HG02571 (cell line): Measurements from ENCODE around the gene PHRF1.

Experiments
- ATAC-seq: cut with Tn5 transposase; IDR thresholded peaks from one replicate; pipeline ENCODE4 v1.9.1; 2021; ENCODE audit warnings: mild to moderate bottlenecking, moderate library complexity; ENCODE audit not compliant: unreplicated experiment

PHRF1 gene

GRCh38 chr11:614021-614622 is 37.9 kb downstream of the PHRF1 start:
- ATAC-seq: no peak

GRCh38 chr11:614623-615503 is 38.6 kb downstream of the PHRF1 start:
- ATAC-seq: peak; percentile 3

GRCh38 chr11:615504-616319 is 39.4 kb downstream of the PHRF1 start, which contains the start of gene IRF7:
Gene IRF7, minus strand, starts transcription at chr11:615950. Its CDS starts 586 bp downstream, at chr11:615364.
- ATAC-seq: peak; percentile 68

GRCh38 chr11:616320-617198 is 40.3 kb downstream of the PHRF1 start:
- no peak for ATAC-seq

- ATAC-seq: no peak
Observed at GRCh38 chr11:617199-617911, 41.1 kb downstream of the PHRF1 start.

GRCh38 chr11:617912-618682 is 41.8 kb downstream of the PHRF1 start:
- ATAC-seq: no peak

GRCh38 chr11:618856-619627 is 42.8 kb downstream of the PHRF1 start:
- ATAC-seq: no peak

- ATAC-seq: no peak
Observed at GRCh38 chr11:619628-620050, 43.4 kb downstream of the PHRF1 start.

- no peak for ATAC-seq
Observed at GRCh38 chr11:620201-620600, 43.9 kb downstream of the PHRF1 start.

- ATAC-seq: no peak
Observed at GRCh38 chr11:620935-621814, 44.9 kb downstream of the PHRF1 start.

- no peak for ATAC-seq
Observed at GRCh38 chr11:621838-622237, 45.6 kb downstream of the PHRF1 start.

GRCh38 chr11:623349-623869 is 47.1 kb downstream of the PHRF1 start:
- ATAC-seq: no peak

GRCh38 chr11:623999-624704 is 47.9 kb downstream of the PHRF1 start:
- ATAC-seq: no peak

GRCh38 chr11:624705-625635 is 48.7 kb downstream of the PHRF1 start, which contains the start of gene CDHR5:
Gene CDHR5, minus strand, starts transcription at chr11:624955. Its CDS starts 53 bp downstream, at chr11:624902.
- no peak for ATAC-seq

- no peak for ATAC-seq
Observed at GRCh38 chr11:625636-626268, 49.5 kb downstream of the PHRF1 start.
